HepG2 (cell line): ENCODE measurements around the gene HOXA10. TPM values are rescaled to one million over a fixed set of nuclear protein-coding genes. Genes with fewer than 3 reads are reported as not detected.
A peak's percentile ranks its signal among the peaks of the same experiment; 100 is the strongest.

Experiments used
- FIP1L1 ChIP-seq: fragments of 200-400 bp; formaldehyde crosslinking; IDR thresholded peaks from 2 replicates; pipeline ENCODE4 v1.6.1; 2018; ENCODE audit warnings: low read depth, mild to moderate bottlenecking, low read length, moderate library complexity, borderline replicate concordance; ENCODE audit not compliant: insufficient read depth
- FOXC1 ChIP-seq: sonication (generic); formaldehyde crosslinking; IDR thresholded peaks from 2 replicates; pipeline ENCODE4 v1.8.0; 2022; ENCODE audit warnings: mild to moderate bottlenecking, missing genetic modification reagents, borderline replicate concordance
- GPN1 ChIP-seq: sonication (generic); formaldehyde crosslinking; IDR thresholded peaks from 2 replicates; pipeline ENCODE4 v1.5.1; 2020; ENCODE audit warnings: missing genetic modification reagents, borderline replicate concordance
- HNRNPL ChIP-seq: fragments of 200-400 bp; formaldehyde crosslinking; IDR thresholded peaks from 2 replicates; pipeline ENCODE4 v1.6.1; 2017; ENCODE audit warnings: mild to moderate bottlenecking, low read depth, low read length
- JDP2 ChIP-seq: sonication (generic); formaldehyde crosslinking; IDR thresholded peaks from 2 replicates; pipeline ENCODE4 v1.8.1; 2022; ENCODE audit warnings: missing genetic modification reagents, borderline replicate concordance
- KAT8 ChIP-seq: IDR thresholded peaks from 2 replicates; pipeline ENCODE4 v1.6.1; 2016; ENCODE audit warnings: missing genetic modification reagents, missing compliant biosample characterization
- MTA1 ChIP-seq: sonication (generic); formaldehyde crosslinking; IDR thresholded peaks from 2 replicates; pipeline ENCODE4 v1.4.0; 2020; ENCODE audit warnings: missing genetic modification reagents, mild to moderate bottlenecking, borderline replicate concordance
- MXI1 ChIP-seq: IDR thresholded peaks from 3 replicates; pipeline ENCODE4 v1.6.1; 2012; ENCODE audit warnings: low read depth, low read length, inconsistent platforms, borderline replicate concordance
- PAX8 ChIP-seq: sonication (generic); formaldehyde crosslinking; IDR thresholded peaks from 2 replicates; pipeline ENCODE4 v1.8.0; 2022; ENCODE audit warnings: mild to moderate bottlenecking, missing genetic modification reagents, borderline replicate concordance
- TCF12 ChIP-seq, 2 experiments: fragments of 450-650 bp in 1 of 2; sonication (generic) in 1 of 2; formaldehyde crosslinking in 1 of 2; IDR thresholded peaks; 2 replicates each; pipeline versions ENCODE4 v1.6.1 to v1.8.0; 2017 to 2022; ENCODE audit warnings: antibody characterized with exemption in 1 of 2, mild to moderate bottlenecking in 1 of 2, missing genetic modification reagents in 1 of 2, moderate library complexity in 1 of 2
- ZNF143 ChIP-seq: sonication (generic); formaldehyde crosslinking; IDR thresholded peaks from 2 replicates; pipeline ENCODE4 v1.4.0; 2020; ENCODE audit warnings: missing genetic modification reagents
- ZNF232 ChIP-seq: sonication (generic); formaldehyde crosslinking; IDR thresholded peaks from 2 replicates; pipeline ENCODE4 v1.4.0; 2020; ENCODE audit warnings: missing genetic modification reagents, borderline replicate concordance
- polyA plus RNA-seq, 8 experiments: library from polyadenylated mRNA; depleted of rRNA in 3 of 8; stranded (reverse) in 7 of 8; unstranded in 1 of 8; fragments of >200 nt; fragmentation: Illumina TruSeq in 4 of 8; extraction: Trizol in 4 of 8; gene quantifications; 2 replicates each; pipeline versions ENCODE4 v1.2.1 to v1.2.3, GENCODE V29; 2011 to 2016; ENCODE audit warnings: low read depth in 4 of 8, missing spikeins in 1 of 8, mixed read lengths in 1 of 8; ENCODE audit not compliant: insufficient read depth in 1 of 8
- total RNA-seq, 5 experiments: library from RNA; depleted of rRNA; stranded (reverse); fragments of >200 nt; fragmentation: Illumina TruSeq; extraction: Trizol; gene quantifications; 2 replicates each; pipeline ENCODE4 v1.2.3, GENCODE V29; 2016; ENCODE audit warnings: low read depth in 1 of 5
- TF ChIP-seq, protein P1 (sequence below): sonication (generic); formaldehyde crosslinking; IDR thresholded peaks from 2 replicates; pipeline ENCODE4 v1.9.0; 2022; ENCODE audit warnings: missing genetic modification reagents, mild to moderate bottlenecking, borderline replicate concordance
- TF ChIP-seq, protein P2 (sequence below): sonication (generic); formaldehyde crosslinking; IDR thresholded peaks from 2 replicates; pipeline ENCODE4 v1.4.0; 2020; ENCODE audit warnings: missing genetic modification reagents, borderline replicate concordance
- TF ChIP-seq, protein P3 (sequence below): fragments of 450-650 bp; IDR thresholded peaks from 2 replicates; pipeline ENCODE4 v1.6.1; 2017; ENCODE audit warnings: mild to moderate bottlenecking
- TF ChIP-seq, protein P4 (sequence below): IDR thresholded peaks from 2 replicates; pipeline ENCODE4 v1.6.1; 2016; ENCODE audit warnings: low read depth, missing genetic modification reagents, missing compliant biosample characterization

HOXA10 gene
- total and polyA plus RNA-seq, 2 of the 13 experiments (the other 11 are each of a cell fraction or from before 2014, with no cell fraction given): not detected

DNA sequence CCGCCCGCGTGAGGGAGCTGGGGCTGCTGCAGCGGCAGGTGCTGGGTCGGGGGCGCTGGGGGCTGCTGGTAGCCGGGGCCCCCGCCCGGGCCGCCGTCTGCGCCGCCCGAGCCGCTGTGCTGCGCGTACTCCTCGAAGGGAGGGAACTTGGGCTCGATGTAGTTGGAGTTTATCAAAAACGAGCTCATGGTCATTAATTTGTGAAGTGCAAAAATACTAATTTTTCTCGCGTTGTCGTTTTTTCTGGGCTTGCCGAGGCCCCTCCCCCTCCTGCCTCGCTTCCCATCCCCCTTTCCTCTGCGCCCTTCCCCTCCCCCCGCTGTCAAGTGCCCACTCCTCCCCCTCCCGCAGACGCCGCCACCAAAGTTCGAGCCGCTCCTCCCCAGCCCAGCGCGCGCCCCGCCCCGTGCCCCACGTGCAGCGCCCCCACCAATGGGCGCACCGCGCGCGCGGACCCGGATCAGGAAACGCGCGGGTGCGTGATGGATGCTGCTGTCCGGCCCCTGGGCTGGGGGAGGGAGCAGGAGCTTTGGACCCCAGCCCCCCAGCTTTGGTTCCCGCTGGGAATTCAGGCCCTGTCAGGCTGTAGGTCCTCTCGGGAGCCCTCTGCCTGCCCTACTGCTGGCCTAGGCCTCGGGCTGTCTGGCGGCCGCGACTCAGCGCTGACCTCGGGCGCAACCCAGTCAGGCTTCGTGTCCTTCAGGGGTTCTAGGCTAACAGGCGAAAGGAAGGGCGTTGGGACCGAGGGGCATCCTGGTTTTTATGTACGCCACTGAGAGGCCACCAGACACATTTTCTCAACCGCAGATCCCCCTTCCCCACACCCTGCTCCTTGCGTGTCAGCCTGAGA, 43.4 kb downstream of the HOXA10 start, which contains the start of gene HOXA4 (continued):
- no peak for TF ChIP-seq PAX8
- no peak for TF ChIP-seq JDP2
- TF ChIP-seq KAT8 (CRISPR knock-in tag): peak; percentile 86
- no peak for TF ChIP-seq HNRNPL
- TF ChIP-seq FOXC1 (CRISPR knock-in tag): no peak; the same call in 1 of the 2 replicates
- TF ChIP-seq ZNF232 (CRISPR knock-in tag): no peak
- no peak for TF ChIP-seq FIP1L1
- TF ChIP-seq MTA1 (CRISPR knock-in tag): no peak; the same call in 1 of the 2 replicates
- TF ChIP-seq, protein P1, sequence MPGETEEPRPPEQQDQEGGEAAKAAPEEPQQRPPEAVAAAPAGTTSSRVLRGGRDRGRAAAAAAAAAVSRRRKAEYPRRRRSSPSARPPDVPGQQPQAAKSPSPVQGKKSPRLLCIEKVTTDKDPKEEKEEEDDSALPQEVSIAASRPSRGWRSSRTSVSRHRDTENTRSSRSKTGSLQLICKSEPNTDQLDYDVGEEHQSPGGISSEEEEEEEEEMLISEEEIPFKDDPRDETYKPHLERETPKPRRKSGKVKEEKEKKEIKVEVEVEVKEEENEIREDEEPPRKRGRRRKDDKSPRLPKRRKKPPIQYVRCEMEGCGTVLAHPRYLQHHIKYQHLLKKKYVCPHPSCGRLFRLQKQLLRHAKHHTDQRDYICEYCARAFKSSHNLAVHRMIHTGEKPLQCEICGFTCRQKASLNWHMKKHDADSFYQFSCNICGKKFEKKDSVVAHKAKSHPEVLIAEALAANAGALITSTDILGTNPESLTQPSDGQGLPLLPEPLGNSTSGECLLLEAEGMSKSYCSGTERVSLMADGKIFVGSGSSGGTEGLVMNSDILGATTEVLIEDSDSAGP (CRISPR knock-in tag): peak; percentile 64; the same call in 1 of the 2 replicates
- TF ChIP-seq, protein P2, sequence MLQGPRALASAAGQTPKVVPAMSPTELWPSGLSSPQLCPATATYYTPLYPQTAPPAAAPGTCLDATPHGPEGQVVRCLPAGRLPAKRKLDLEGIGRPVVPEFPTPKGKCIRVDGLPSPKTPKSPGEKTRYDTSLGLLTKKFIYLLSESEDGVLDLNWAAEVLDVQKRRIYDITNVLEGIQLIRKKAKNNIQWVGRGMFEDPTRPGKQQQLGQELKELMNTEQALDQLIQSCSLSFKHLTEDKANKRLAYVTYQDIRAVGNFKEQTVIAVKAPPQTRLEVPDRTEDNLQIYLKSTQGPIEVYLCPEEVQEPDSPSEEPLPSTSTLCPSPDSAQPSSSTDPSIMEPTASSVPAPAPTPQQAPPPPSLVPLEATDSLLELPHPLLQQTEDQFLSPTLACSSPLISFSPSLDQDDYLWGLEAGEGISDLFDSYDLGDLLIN (CRISPR knock-in tag): no peak
- TF ChIP-seq TCF12 (IDR thresholded peaks at IDR 0.05): no peak
- TF ChIP-seq TCF12 (CRISPR knock-in tag; IDR thresholded peaks at IDR 0.05): 0 out of 2 replicates have a peak, but pooled peaks have one; percentile 19
- TF ChIP-seq, protein P3, sequence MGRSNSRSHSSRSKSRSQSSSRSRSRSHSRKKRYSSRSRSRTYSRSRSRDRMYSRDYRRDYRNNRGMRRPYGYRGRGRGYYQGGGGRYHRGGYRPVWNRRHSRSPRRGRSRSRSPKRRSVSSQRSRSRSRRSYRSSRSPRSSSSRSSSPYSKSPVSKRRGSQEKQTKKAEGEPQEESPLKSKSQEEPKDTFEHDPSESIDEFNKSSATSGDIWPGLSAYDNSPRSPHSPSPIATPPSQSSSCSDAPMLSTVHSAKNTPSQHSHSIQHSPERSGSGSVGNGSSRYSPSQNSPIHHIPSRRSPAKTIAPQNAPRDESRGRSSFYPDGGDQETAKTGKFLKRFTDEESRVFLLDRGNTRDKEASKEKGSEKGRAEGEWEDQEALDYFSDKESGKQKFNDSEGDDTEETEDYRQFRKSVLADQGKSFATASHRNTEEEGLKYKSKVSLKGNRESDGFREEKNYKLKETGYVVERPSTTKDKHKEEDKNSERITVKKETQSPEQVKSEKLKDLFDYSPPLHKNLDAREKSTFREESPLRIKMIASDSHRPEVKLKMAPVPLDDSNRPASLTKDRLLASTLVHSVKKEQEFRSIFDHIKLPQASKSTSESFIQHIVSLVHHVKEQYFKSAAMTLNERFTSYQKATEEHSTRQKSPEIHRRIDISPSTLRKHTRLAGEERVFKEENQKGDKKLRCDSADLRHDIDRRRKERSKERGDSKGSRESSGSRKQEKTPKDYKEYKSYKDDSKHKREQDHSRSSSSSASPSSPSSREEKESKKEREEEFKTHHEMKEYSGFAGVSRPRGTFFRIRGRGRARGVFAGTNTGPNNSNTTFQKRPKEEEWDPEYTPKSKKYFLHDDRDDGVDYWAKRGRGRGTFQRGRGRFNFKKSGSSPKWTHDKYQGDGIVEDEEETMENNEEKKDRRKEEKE: no peak
- no peak for TF ChIP-seq GPN1 (CRISPR knock-in tag)
- TF ChIP-seq ZNF143 (CRISPR knock-in tag): no peak
- peak; percentile 57; the same call in 1 of the 3 replicates for TF ChIP-seq MXI1
- TF ChIP-seq, protein P4, sequence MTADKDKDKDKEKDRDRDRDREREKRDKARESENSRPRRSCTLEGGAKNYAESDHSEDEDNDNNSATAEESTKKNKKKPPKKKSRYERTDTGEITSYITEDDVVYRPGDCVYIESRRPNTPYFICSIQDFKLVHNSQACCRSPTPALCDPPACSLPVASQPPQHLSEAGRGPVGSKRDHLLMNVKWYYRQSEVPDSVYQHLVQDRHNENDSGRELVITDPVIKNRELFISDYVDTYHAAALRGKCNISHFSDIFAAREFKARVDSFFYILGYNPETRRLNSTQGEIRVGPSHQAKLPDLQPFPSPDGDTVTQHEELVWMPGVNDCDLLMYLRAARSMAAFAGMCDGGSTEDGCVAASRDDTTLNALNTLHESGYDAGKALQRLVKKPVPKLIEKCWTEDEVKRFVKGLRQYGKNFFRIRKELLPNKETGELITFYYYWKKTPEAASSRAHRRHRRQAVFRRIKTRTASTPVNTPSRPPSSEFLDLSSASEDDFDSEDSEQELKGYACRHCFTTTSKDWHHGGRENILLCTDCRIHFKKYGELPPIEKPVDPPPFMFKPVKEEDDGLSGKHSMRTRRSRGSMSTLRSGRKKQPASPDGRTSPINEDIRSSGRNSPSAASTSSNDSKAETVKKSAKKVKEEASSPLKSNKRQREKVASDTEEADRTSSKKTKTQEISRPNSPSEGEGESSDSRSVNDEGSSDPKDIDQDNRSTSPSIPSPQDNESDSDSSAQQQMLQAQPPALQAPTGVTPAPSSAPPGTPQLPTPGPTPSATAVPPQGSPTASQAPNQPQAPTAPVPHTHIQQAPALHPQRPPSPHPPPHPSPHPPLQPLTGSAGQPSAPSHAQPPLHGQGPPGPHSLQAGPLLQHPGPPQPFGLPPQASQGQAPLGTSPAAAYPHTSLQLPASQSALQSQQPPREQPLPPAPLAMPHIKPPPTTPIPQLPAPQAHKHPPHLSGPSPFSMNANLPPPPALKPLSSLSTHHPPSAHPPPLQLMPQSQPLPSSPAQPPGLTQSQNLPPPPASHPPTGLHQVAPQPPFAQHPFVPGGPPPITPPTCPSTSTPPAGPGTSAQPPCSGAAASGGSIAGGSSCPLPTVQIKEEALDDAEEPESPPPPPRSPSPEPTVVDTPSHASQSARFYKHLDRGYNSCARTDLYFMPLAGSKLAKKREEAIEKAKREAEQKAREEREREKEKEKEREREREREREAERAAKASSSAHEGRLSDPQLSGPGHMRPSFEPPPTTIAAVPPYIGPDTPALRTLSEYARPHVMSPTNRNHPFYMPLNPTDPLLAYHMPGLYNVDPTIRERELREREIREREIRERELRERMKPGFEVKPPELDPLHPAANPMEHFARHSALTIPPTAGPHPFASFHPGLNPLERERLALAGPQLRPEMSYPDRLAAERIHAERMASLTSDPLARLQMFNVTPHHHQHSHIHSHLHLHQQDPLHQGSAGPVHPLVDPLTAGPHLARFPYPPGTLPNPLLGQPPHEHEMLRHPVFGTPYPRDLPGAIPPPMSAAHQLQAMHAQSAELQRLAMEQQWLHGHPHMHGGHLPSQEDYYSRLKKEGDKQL (CRISPR knock-in tag): no peak
